Choroid plexus epithelial cell (primary cell): ENCODE data around the gene PRKG1.
"Not testable (repeated sequence)": the region's sequence is repeated elsewhere in the genome, so short reads cannot be mapped to it uniquely, and the experiment has no call there.

Experiments
- DNase-seq: peaks from one replicate; pipeline ENCODE4 v3.0.0-alpha.2; 2010; ENCODE audit warnings: low read depth
- H3K4me3 ChIP-seq: 2 replicates; pipeline ENCODE4 v1.5.1; 2011; ENCODE audit warnings: low read depth, mild to moderate bottlenecking, control low read depth, low read length, moderate library complexity
- CTCF ChIP-seq: conservative IDR thresholded peaks from 2 replicates; pipeline ENCODE4 v1.5.1; 2011; ENCODE audit warnings: low read depth, mild to moderate bottlenecking, control low read depth, inconsistent platforms, low read length, moderate library complexity

The PRKG1 gene

DNA sequence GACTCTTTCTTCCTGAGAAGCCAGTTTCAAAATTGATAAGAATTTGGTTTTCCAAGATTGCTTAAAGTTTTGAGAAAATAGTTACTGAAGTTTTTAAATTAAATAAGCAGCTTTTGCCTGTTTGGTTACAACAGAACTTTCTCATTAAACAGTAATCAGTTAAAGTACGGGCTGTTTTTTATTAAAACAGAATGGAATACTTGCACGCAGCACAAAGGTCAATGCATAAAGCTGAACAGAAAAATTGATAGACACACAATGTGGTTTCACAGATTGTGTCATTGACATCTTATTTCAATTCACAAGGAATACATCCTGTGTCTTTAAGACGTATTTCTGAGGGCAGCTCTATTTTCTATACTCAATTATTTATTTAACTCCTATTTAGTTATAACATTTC lies 192.2 kb downstream of the PRKG1 start:
- DNase-seq = no peak
- TF ChIP-seq CTCF = no peak
- H3K4me3 ChIP-seq = no peak overlapping the region

DNA sequence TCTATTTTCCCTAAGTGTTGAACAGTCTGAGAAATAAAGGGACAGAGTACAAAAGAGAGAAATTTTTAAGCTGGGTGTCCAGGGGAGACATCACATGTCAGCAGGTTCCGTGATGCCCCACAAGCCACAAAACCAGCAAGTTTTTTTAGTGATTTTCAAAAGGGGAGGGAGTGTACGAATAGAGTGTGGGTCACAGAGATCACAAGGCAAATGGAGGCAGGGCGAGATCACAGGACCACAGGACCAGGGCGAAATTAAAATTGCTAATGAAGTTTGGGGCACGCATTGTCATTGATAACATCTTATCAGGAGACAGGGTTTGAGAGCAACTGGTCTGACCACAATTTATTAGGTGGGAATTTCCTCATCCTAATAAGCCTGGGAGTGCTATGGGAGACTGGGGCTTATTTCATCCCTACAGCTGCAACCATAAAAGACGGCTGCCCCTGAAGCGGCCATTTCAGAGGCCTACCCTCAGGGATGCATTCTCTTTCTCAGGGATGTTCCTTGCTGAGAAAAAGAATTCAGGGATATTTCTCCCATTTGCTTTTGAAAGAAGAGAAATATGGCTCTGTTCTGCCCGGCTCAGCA lies 193.8 kb downstream of the PRKG1 start:
- not testable (repeated sequence) for DNase-seq, H3K4me3 ChIP-seq

- no peak overlapping the region for H3K4me3 ChIP-seq
- DNase-seq = peak; percentile 24
- no peak for TF ChIP-seq CTCF
These were observed 195.5 kb downstream of the PRKG1 start for GRCh38 chr10:51269821-51270220.

- no peak overlapping the region for H3K4me3 ChIP-seq
- DNase-seq = no peak
- no peak for TF ChIP-seq CTCF
These were observed 196.7 kb downstream of the PRKG1 start for GRCh38 chr10:51270936-51271530.

DNA sequence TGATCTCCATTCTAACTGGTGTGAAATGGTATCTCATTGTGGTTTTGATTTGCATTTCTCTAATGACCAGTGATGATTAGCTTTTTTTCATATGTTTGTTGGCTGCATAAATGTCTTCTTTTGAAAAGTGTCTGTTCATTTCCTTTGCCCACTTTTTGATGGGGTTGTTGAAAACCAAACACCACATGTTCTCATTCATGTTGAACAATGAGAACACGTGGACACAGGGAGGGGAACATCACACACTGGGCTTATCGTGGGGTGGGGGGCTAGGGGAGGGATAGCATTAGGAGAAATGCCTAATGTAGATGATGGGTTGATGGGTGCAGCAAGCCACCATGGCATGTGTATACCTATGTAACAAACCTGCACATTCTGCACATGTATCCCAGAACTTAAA lies 197.8 kb downstream of the PRKG1 start:
- not testable (repeated sequence) for H3K4me3 ChIP-seq, DNase-seq

GRCh38 chr10:51272555-51272954 lies 198.3 kb downstream of the PRKG1 start:
- no peak overlapping the region for H3K4me3 ChIP-seq
- no peak for DNase-seq
- no peak for TF ChIP-seq CTCF

DNA sequence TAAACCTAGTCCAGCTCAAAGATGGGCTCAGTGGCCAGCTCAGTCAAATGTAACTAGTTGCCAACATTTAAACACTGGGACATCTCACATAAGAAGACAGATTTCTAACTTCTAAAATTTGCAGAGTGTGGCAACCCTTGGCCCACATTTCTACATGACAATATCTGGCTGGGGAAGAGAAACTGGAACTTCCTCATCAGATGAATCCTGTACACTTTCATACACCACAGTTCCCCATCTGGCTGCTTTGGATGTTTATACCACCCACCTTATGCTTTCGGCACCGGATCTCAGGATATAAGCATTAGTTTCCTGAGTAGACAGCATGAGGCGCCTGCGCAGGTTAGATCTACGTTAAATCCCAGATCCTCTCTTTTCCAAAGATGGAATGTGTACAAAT lies 199.3 kb downstream of the PRKG1 start:
- H3K4me3 ChIP-seq = no peak overlapping the region
- no peak for TF ChIP-seq CTCF
- DNase-seq = no peak

DNA sequence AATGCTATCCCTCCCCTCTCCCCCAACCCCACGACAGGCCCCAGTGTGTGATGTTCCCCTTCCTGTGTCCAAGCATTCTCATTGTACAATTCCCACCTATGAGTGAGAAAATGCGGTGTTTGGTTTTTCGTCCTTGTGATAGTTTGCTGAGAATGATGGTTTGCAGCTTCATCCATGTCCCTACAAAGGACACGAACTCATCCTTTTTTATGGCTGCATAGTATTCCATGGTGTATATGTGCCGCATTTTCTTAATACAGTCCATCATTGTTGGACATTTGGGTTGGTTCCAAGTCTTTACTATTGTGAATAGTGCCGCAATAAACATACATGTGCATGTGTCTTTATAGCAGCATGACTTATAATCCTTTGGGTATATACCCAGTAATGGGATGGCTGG lies 201.8 kb downstream of the PRKG1 start:
- DNase-seq, H3K4me3 ChIP-seq: not testable (repeated sequence)

DNA sequence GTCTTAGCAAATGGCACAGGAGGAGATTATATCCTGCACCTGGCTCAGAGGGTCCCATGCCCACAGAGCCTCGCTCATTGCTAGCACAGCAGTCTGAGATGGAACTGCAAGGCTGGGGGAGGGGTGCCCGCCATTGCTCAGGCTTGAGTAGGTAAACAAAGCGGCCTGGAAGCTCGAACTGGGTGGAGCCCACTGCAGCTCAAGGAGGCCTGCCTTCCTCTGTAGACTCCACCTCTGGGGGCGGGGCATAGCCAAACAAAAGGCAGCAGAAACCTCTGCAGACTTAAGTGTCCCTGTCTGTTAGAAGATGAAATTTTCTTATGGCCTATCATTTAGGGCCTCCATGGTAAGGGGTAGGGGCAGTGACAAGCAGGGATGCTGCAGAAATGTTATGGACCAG lies 207.1 kb downstream of the PRKG1 start:
- not testable (repeated sequence) for H3K4me3 ChIP-seq, DNase-seq
